Smooth muscle cell (in vitro differentiated cells): ENCODE results near the gene CFAP97D2. TPM values are rescaled to one million over a fixed set of nuclear protein-coding genes. Genes with fewer than 3 reads are reported as not detected.
"Not testable (repeated sequence)": the region's sequence is repeated elsewhere in the genome, so short reads cannot be mapped to it uniquely, and the experiment has no call there.

Source experiments
- DNase-seq: peaks from one replicate; lab custom pipeline; 2025; ENCODE audit not compliant: unreplicated experiment; lab: John Stamatoyannopoulos, UW
- H2AFZ ChIP-seq: fragments of 200-600 bp; sonication (generic); 2 replicates; pipeline ENCODE4 v1.6.0; 2016; ENCODE audit warnings: antibody characterized with exemption, low read depth, mild to moderate bottlenecking
- H3F3A ChIP-seq: fragments of 200-600 bp; sonication (generic); 2 replicates; pipeline ENCODE4 v1.6.0; 2017; ENCODE audit warnings: antibody characterized with exemption, low read depth
- H3K27ac ChIP-seq: fragments of 200-600 bp; sonication (generic); 2 replicates; pipeline ENCODE4 v1.5.1; 2016; ENCODE audit warnings: low read depth, mild to moderate bottlenecking
- H3K27me3 ChIP-seq: fragments of 200-600 bp; sonication (generic); 2 replicates; pipeline ENCODE4 v1.6.1; 2016; ENCODE audit warnings: low read depth, mild to moderate bottlenecking
- H3K36me3 ChIP-seq: fragments of 200-600 bp; sonication (generic); 2 replicates; pipeline ENCODE4 v1.5.1; 2016; ENCODE audit warnings: low read depth
- H3K4me1 ChIP-seq: fragments of 200-600 bp; sonication (generic); 2 replicates; pipeline ENCODE4 v1.5.1; 2016; ENCODE audit warnings: low read depth
- H3K4me2 ChIP-seq: fragments of 200-600 bp; sonication (generic); 2 replicates; pipeline ENCODE4 v1.6.0; 2016; ENCODE audit warnings: mild to moderate bottlenecking
- H3K4me3 ChIP-seq: fragments of 200-600 bp; sonication (generic); 2 replicates; pipeline ENCODE4 v1.5.1; 2016; ENCODE audit warnings: mild to moderate bottlenecking
- H3K79me2 ChIP-seq: fragments of 200-600 bp; sonication (generic); 2 replicates; pipeline ENCODE4 v1.6.0; 2016; ENCODE audit warnings: low read depth, mild to moderate bottlenecking
- H3K9ac ChIP-seq: fragments of 200-600 bp; sonication (generic); 2 replicates; pipeline ENCODE4 v1.6.0; 2016; ENCODE audit warnings: low read depth
- H3K9me3 ChIP-seq: fragments of 200-600 bp; sonication (generic); replicated peaks from 2 replicates; pipeline ENCODE4 v1.5.1; 2016; ENCODE audit warnings: low read depth
- H4K20me1 ChIP-seq: fragments of 200-600 bp; sonication (generic); 2 replicates; pipeline ENCODE4 v1.6.0; 2016; ENCODE audit warnings: low read depth
- CTCF ChIP-seq: fragments of 200-600 bp; sonication (generic); IDR thresholded peaks from 2 replicates; pipeline ENCODE4 v1.5.1; 2017; ENCODE audit warnings: borderline replicate concordance, mild to moderate bottlenecking, antibody characterized with exemption; ENCODE audit not compliant: insufficient read depth, poor library complexity, severe bottlenecking
- WGBS: methylation state at CpG from one replicate; pipeline ENCODE4 v1.1.7; 2016; ENCODE audit warnings: low lambda C conversion rate; 5-methylcytosine and 5-hydroxymethylcytosine counted together
- polyA plus RNA-seq: library from polyadenylated mRNA; unstranded; fragments of >200 nt; fragmentation: Nextera tagmentation; extraction: Ambion mirVana; gene quantifications from 2 replicates; pipeline ENCODE4 v1.2.1, GENCODE V29; 2016
- total RNA-seq: library from RNA; depleted of rRNA; stranded (reverse); fragments of >200 nt; gene quantifications from 2 replicates; pipeline ENCODE4 v1.2.3, GENCODE V29; 2014

The CFAP97D2 gene
- total and polyA plus RNA-seq, 2 experiments from 2014 or later = not detected

GRCh38 chr13:114130837-114131582 is 48.0 kb upstream of the CFAP97D2 start:
- no peaks in the 10 kb centered on the region for H3K27me3 ChIP-seq
- no peaks in the 10 kb centered on the region for H3F3A ChIP-seq
- peak overlapping the region; percentile 89 for H3K4me2 ChIP-seq
- H3K27ac ChIP-seq = peak overlapping the region; percentile 99
- peak overlapping the region; percentile 96 for H3K9ac ChIP-seq
- H4K20me1 ChIP-seq = peaks cover 55% of the 10 kb centered on the region
- H3K4me3 ChIP-seq = peak overlapping the region; percentile 89
- TF ChIP-seq CTCF = no peak
- H3K36me3 ChIP-seq = no peaks in the 10 kb centered on the region
- peaks cover 40% of the 10 kb centered on the region for H3K4me1 ChIP-seq
- 3% methylated on average over 28 of the region's 30 CpGs for WGBS
- H3K79me2 ChIP-seq = peaks cover 47% of the 10 kb centered on the region
- H3K9me3 ChIP-seq = no peaks in the 10 kb centered on the region
- DNase-seq = peak; percentile 58
- no peak overlapping the region for H2AFZ ChIP-seq

- Histone ChIP-seq H3K9me3 (no peaks in the 10 kb centered on the region), H3K36me3 (no peaks in the 10 kb centered on the region), H3K79me2 (peaks cover 39% of the 10 kb centered on the region), H3K27ac (peak overlapping the region; percentile 99), H4K20me1 (peaks cover 48% of the 10 kb centered on the region), H3K4me1 (peaks cover 40% of the 10 kb centered on the region), H3K27me3 (no peaks in the 10 kb centered on the region), H3K4me2 (peak overlapping the region; percentile 89), H3K9ac (peak overlapping the region; percentile 96), H3K4me3 (peak overlapping the region; percentile 89), H2AFZ (no peak overlapping the region), H3F3A (no peaks in the 10 kb centered on the region)
- under 1% methylated on average over 71 of the region's 95 CpGs for WGBS
- no peak for TF ChIP-seq CTCF
- no peak for DNase-seq
Measured at GRCh38 chr13:114131583-114132418, 47.3 kb upstream of the CFAP97D2 start.

DNA sequence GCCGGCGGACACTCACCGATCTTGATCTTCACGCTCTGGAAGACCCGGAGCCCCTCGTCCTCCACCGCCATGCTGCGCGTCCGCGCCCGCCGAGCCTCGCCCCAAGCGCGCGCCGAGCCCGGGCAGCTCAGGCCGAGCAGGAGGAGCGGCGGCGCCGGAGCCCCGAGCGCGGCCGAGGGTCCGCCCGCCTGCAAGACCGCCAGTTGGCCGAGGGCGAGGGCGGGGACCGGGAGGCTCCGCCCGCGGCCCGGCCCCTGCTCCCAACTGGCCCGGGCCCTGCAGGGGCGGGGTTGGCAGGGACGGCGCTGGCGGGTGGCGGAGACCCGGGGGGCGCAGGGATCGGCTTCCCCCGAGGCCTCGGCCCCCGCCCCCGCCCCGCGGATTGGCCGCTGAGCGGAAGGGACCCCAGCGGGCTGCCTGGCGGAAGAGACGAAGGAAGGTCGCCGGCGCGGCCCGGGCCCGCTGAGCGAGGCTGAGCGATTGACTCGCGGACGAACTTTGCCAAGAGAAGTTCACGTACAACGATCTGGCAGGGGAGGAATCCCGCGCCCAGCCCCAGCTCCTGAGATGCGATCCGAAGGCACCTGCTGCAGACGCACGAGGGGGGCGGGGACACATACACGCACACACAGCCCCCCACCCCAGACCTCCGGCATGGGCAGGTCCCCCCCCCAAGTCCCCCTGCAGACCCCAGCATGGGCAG is 46.5 kb upstream of the CFAP97D2 start, which contains the start of gene RASA3:
Gene RASA3, minus strand, starts transcription at position 205 of the 703 bp plus-strand sequence. Its CDS starts 134 bp downstream, at position 71.
- Histone ChIP-seq H3K27ac (peak within 1 kb of the TSS; percentile 99), H3K36me3 (no peaks in the 10 kb centered on the region), H2AFZ (no peak within 1 kb of the TSS), H3K4me2 (peak within 1 kb of the TSS; percentile 89), H3K9ac (peak within 1 kb of the TSS; percentile 96), H3K4me3 (peak within 1 kb of the TSS; percentile 89), H3K79me2 (peaks cover 32% of the 10 kb centered on the region), H3K4me1 (peaks cover 40% of the 10 kb centered on the region), H3K27me3 (no peaks in the 10 kb centered on the region), H3F3A (no peaks in the 10 kb centered on the region), H3K9me3 (no peaks in the 10 kb centered on the region), H4K20me1 (peaks cover 40% of the 10 kb centered on the region)
- 2% methylated on average over 56 of the region's 81 CpGs for WGBS
- TF ChIP-seq CTCF = no peak
- DNase-seq = peak; percentile 44

- H3K4me2 ChIP-seq = peak overlapping the region; percentile 89
- DNase-seq, H3K4me3 ChIP-seq, H3F3A ChIP-seq, H3K27me3 ChIP-seq, H3K27ac ChIP-seq, H3K36me3 ChIP-seq, H2AFZ ChIP-seq, H3K9me3 ChIP-seq, H3K9ac ChIP-seq: not testable (repeated sequence)
- H3K79me2 ChIP-seq = peaks cover 26% of the 10 kb centered on the region
- WGBS = no CpG with 5 or more reads among the region's 9 CpGs
- peaks cover 40% of the 10 kb centered on the region for H3K4me1 ChIP-seq
- peaks cover 34% of the 10 kb centered on the region for H4K20me1 ChIP-seq
Measured at GRCh38 chr13:114133126-114133525, 45.9 kb upstream of the CFAP97D2 start.

DNA sequence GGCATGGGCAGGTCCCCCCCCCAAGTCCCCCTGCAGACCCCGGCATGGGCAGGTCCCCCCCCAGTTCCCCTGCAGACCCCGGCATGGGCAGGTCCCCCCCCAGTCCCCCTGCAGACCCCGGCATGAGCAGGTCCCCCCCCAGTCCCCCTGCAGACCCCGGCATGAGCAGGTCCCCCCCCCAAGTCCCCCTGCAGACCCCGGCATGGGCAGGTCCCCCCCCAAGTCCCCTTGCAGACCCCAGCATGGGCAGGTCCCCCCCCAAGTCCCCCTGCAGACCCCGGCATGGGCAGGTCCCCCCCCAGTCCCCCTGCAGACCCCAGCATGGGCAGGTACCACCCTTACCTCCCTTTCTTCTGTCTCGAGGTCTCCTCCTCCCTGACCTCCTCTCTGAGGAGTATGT is 45.5 kb upstream of the CFAP97D2 start:
- H3K4me1 ChIP-seq = peaks cover 37% of the 10 kb centered on the region
- not testable (repeated sequence) for H3K4me2 ChIP-seq, H3K27me3 ChIP-seq, H3K9me3 ChIP-seq, H3K27ac ChIP-seq, H3K9ac ChIP-seq, H3F3A ChIP-seq, DNase-seq, H3K4me3 ChIP-seq, H2AFZ ChIP-seq, H3K36me3 ChIP-seq
- WGBS = 88% methylated on average over 3 of the region's 7 CpGs
- peaks cover 30% of the 10 kb centered on the region for H4K20me1 ChIP-seq
- H3K79me2 ChIP-seq = peaks cover 22% of the 10 kb centered on the region
